Upper lobe of right lung (tissue), 1 donor: ENCODE results near the gene F13A1. TPM values are rescaled to one million over a fixed set of nuclear protein-coding genes. Genes with fewer than 3 reads are reported as not detected.

ENCODE experiments used
- ATAC-seq: fragments of 200-7000 bp; cut with Tn5 transposase; one replicate; pipeline ENCODE4 v1.9.1; 2020; ENCODE audit warnings: mild to moderate bottlenecking, moderate library complexity
- DNase-seq: peaks from one replicate; pipeline ENCODE4 v3.0.0-alpha.2; 2020
- H3K27ac ChIP-seq: fragments of 200-600 bp; one replicate; pipeline ENCODE4 v1.8.0; 2022
- H3K27me3 ChIP-seq: fragments of 200-600 bp; one replicate; pipeline ENCODE4 v1.8.0; 2022; ENCODE audit warnings: mild to moderate bottlenecking
- H3K36me3 ChIP-seq: fragments of 200-600 bp; one replicate; pipeline ENCODE4 v1.8.0; 2022
- H3K4me1 ChIP-seq: fragments of 200-600 bp; one replicate; pipeline ENCODE4 v1.8.0; 2022
- H3K4me3 ChIP-seq: fragments of 200-600 bp; one replicate; pipeline ENCODE4 v1.8.0; 2022; ENCODE audit warnings: mild to moderate bottlenecking
- H3K9me3 ChIP-seq: fragments of 200-600 bp; one replicate; pipeline ENCODE4 v1.8.0; 2022
- CTCF ChIP-seq: fragments of 200-600 bp; IDR thresholded peaks from one replicate; pipeline ENCODE4 v1.8.0; 2022; ENCODE audit warnings: antibody characterized with exemption
- intact Hi-C: fragments of 100-400 bp; cut with DNase I; formaldehyde crosslinking; loops from one replicate; pipeline ENCODE4 v1.11.0; 2022
- total RNA-seq: library from RNA; stranded (reverse); fragmentation: NEBNext Ultra II Directional; extraction: Animal tissue kit (Norgen Biotek cat#: 25700); gene quantifications from one replicate; pipeline ENCODE4 v1.2.1, GENCODE V29; 2021
- donor health status: DM: no; HTN: yes; CAD: no; lungs with severe emphysema.

The F13A1 gene
- total RNA-seq, 1 donor from 2014 or later = 94.5 TPM

- ATAC-seq = no peak
- Histone ChIP-seq H3K9me3 (no peaks in the 10 kb centered on the region), H3K36me3 (no peaks in the 10 kb centered on the region), H3K27ac (no peak overlapping the region), H3K4me3 (no peak overlapping the region), H3K27me3 (no peaks in the 10 kb centered on the region), H3K4me1 (no peaks in the 10 kb centered on the region)
- no peak for TF ChIP-seq CTCF
- DNase-seq = no peak
- intact Hi-C loops = no loop called here
Measured at GRCh38 chr6:6191476-6191875, 129.0 kb downstream of the F13A1 start.

GRCh38 chr6:6180684-6181083 is 139.8 kb downstream of the F13A1 start:
- Histone ChIP-seq H3K9me3 (no peaks in the 10 kb centered on the region), H3K4me3 (no peak overlapping the region), H3K27me3 (no peaks in the 10 kb centered on the region), H3K4me1 (no peaks in the 10 kb centered on the region), H3K27ac (no peak overlapping the region), H3K36me3 (no peaks in the 10 kb centered on the region)
- TF ChIP-seq CTCF = no peak
- DNase-seq (no peak), ATAC-seq (no peak)
- intact Hi-C loops = no loop called here

- ATAC-seq (no peak), DNase-seq (no peak)
- no peak for TF ChIP-seq CTCF
- Histone ChIP-seq H3K9me3 (no peaks in the 10 kb centered on the region), H3K4me3 (no peak overlapping the region), H3K4me1 (no peaks in the 10 kb centered on the region), H3K27ac (no peak overlapping the region), H3K27me3 (no peaks in the 10 kb centered on the region), H3K36me3 (no peaks in the 10 kb centered on the region)
- intact Hi-C loops = no loop called here
Measured at GRCh38 chr6:6179858-6180623, 140.4 kb downstream of the F13A1 start.

GRCh38 chr6:6178795-6179194 is 141.7 kb downstream of the F13A1 start:
- Histone ChIP-seq H3K4me1 (no peaks in the 10 kb centered on the region), H3K9me3 (no peaks in the 10 kb centered on the region), H3K27ac (no peak overlapping the region), H3K36me3 (no peaks in the 10 kb centered on the region), H3K4me3 (no peak overlapping the region), H3K27me3 (no peaks in the 10 kb centered on the region)
- DNase-seq = no peak
- no peak for ATAC-seq
- TF ChIP-seq CTCF = no peak
- intact Hi-C loops = no loop called here

GRCh38 chr6:6177754-6178153 is 142.7 kb downstream of the F13A1 start:
- intact Hi-C loops = no loop called here
- H3K27ac ChIP-seq = no peak overlapping the region
- TF ChIP-seq CTCF = no peak
- ATAC-seq (no peak), DNase-seq (no peak)
- H3K36me3 ChIP-seq = no peaks in the 10 kb centered on the region
- no peaks in the 10 kb centered on the region for H3K27me3 ChIP-seq
- no peak overlapping the region for H3K4me3 ChIP-seq
- no peaks in the 10 kb centered on the region for H3K9me3 ChIP-seq
- H3K4me1 ChIP-seq = no peaks in the 10 kb centered on the region
